ENCODE measurements around the gene NUDT11.

NUDT11 gene

GRCh38 chrX:51476930-51477329 is 19.5 kb downstream of the NUDT11 start:
- H3K4me3 ChIP-seq (ENCODE audit: low read length, poor library complexity, severe bottlenecking) = no peak overlapping the region
- H3K9me3 ChIP-seq (ENCODE audit: insufficient read depth, low read depth, low read length) = no peaks in the 10 kb centered on the region
- H3K27me3 ChIP-seq (ENCODE audit: insufficient read depth, low read length, poor library complexity, severe bottlenecking) = no peaks in the 10 kb centered on the region
- no peaks in the 10 kb centered on the region for H3K9me2 ChIP-seq (replicated peaks; ENCODE audit: low read depth, low read length)
- no peaks in the 10 kb centered on the region for H4K20me1 ChIP-seq (ENCODE audit: insufficient read depth, low read length, poor library complexity, severe bottlenecking)
- H3F3A ChIP-seq (ENCODE audit: low read depth) = no peaks in the 10 kb centered on the region
- no peaks in the 10 kb centered on the region for H3K4me1 ChIP-seq (ENCODE audit: insufficient read depth, low read length, poor library complexity, severe bottlenecking)
- TF ChIP-seq EZH2phosphoT487 (IDR thresholded peaks at IDR 0.05; ENCODE audit: borderline replicate concordance) = no peak
- no peak for TF ChIP-seq CTCF (conservative IDR thresholded peaks at IDR 0.05; ENCODE audit: low read length)
- no peak overlapping the region for H2AFZ ChIP-seq (ENCODE audit: low read length)
- H3K79me2 ChIP-seq (ENCODE audit: insufficient read depth, low read length) = no peaks in the 10 kb centered on the region
- H3K9ac ChIP-seq (ENCODE audit: low read depth, low read length, poor library complexity, severe bottlenecking) = no peak overlapping the region
- H3K36me3 ChIP-seq (ENCODE audit: insufficient read depth, low read length) = no peaks in the 10 kb centered on the region
- no peak overlapping the region for H3K4me2 ChIP-seq (ENCODE audit: low read depth, low read length, poor library complexity, severe bottlenecking)

- no peak for TF ChIP-seq EZH2phosphoT487 (IDR thresholded peaks at IDR 0.05; ENCODE audit: borderline replicate concordance)
- TF ChIP-seq CTCF (conservative IDR thresholded peaks at IDR 0.05; ENCODE audit: low read length) = no peak
- H3K79me2 ChIP-seq (ENCODE audit: insufficient read depth, low read length) = no peaks in the 10 kb centered on the region
- no peaks in the 10 kb centered on the region for H3K9me2 ChIP-seq (replicated peaks; ENCODE audit: low read depth, low read length)
- no peak overlapping the region for H2AFZ ChIP-seq (ENCODE audit: low read length)
- no peaks in the 10 kb centered on the region for H4K20me1 ChIP-seq (ENCODE audit: insufficient read depth, low read length, poor library complexity, severe bottlenecking)
- H3F3A ChIP-seq (ENCODE audit: low read depth) = no peaks in the 10 kb centered on the region
- no peaks in the 10 kb centered on the region for H3K27me3 ChIP-seq (ENCODE audit: insufficient read depth, low read length, poor library complexity, severe bottlenecking)
- no peaks in the 10 kb centered on the region for H3K9me3 ChIP-seq (ENCODE audit: insufficient read depth, low read depth, low read length)
- H3K36me3 ChIP-seq (ENCODE audit: insufficient read depth, low read length) = no peaks in the 10 kb centered on the region
- H3K9ac ChIP-seq (ENCODE audit: low read depth, low read length, poor library complexity, severe bottlenecking) = no peak overlapping the region
- no peaks in the 10 kb centered on the region for H3K4me1 ChIP-seq (ENCODE audit: insufficient read depth, low read length, poor library complexity, severe bottlenecking)
- no peak overlapping the region for H3K4me2 ChIP-seq (ENCODE audit: low read depth, low read length, poor library complexity, severe bottlenecking)
- H3K4me3 ChIP-seq (ENCODE audit: low read length, poor library complexity, severe bottlenecking) = no peak overlapping the region
Measured at GRCh38 chrX:51463322-51463721, 33.1 kb downstream of the NUDT11 start.

DNA sequence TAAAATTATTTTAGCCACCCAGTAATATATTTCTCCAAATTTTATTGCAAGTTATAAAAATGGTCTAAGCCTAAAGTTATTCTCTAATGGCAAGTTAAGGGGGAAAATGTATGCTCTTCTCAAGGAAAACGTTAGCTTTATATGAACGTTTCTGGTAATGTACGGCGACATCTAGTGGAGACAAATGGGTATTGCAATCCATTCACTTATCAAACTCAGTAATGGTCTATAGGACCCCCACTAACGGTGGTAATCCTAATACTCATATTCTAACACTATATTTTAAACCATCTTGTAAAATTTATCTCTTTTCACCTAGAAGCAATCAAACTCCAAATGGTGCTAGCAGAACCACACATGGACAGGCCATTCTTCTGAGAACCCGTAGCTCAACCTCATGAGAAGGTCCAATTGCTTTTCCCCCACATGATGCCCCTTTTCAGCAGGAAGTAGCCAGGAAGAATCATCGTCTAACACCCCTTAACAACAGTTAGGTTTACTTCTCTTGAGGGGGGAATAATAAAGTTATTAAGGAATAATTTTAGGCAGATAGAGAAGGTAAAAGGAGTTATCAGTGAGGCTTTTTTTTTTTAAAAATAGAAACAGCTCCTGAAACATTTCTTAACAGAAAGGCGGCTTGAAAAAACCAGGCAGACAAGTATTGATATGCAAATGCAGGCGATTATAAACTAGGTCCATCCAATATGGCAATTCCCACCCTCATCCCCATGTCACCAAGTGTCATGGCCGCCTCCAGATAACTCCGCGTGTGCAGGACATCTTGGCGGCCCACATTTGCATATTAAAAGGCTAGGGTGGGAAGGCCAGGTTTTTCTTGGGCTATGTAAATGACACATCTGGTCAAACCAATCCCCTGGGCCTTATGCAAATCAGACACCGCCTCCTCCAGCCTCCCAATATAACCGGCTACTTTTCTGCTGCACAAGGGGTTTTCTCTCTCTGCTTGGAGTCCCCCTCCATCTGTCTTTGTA is 35.0 kb downstream of the NUDT11 start:
- TF ChIP-seq CTCF (conservative IDR thresholded peaks at IDR 0.05; ENCODE audit: low read length) = peak; percentile 66
- TF ChIP-seq EZH2phosphoT487 (IDR thresholded peaks at IDR 0.05; ENCODE audit: borderline replicate concordance) = no peak
- H4K20me1 ChIP-seq (ENCODE audit: insufficient read depth, low read length, poor library complexity, severe bottlenecking) = no peaks in the 10 kb centered on the region
- no peaks in the 10 kb centered on the region for H3K27me3 ChIP-seq (ENCODE audit: insufficient read depth, low read length, poor library complexity, severe bottlenecking)
- H3K79me2 ChIP-seq (ENCODE audit: insufficient read depth, low read length) = no peaks in the 10 kb centered on the region
- no peaks in the 10 kb centered on the region for H3K4me1 ChIP-seq (ENCODE audit: insufficient read depth, low read length, poor library complexity, severe bottlenecking)
- H3K36me3 ChIP-seq (ENCODE audit: insufficient read depth, low read length) = no peaks in the 10 kb centered on the region
- no peaks in the 10 kb centered on the region for H3K9me3 ChIP-seq (ENCODE audit: insufficient read depth, low read depth, low read length)
- no peaks in the 10 kb centered on the region for H3F3A ChIP-seq (ENCODE audit: low read depth)
- H3K4me3 ChIP-seq (ENCODE audit: low read length, poor library complexity, severe bottlenecking) = no peak overlapping the region
- no peak overlapping the region for H3K9ac ChIP-seq (ENCODE audit: low read depth, low read length, poor library complexity, severe bottlenecking)
- no peaks in the 10 kb centered on the region for H3K9me2 ChIP-seq (replicated peaks; ENCODE audit: low read depth, low read length)
- no peak overlapping the region for H2AFZ ChIP-seq (ENCODE audit: low read length)
- no peak overlapping the region for H3K4me2 ChIP-seq (ENCODE audit: low read depth, low read length, poor library complexity, severe bottlenecking)

All from Loucy (cell line).